GM10248 (cell line): ENCODE data around the gene PXDN.

Experiments
- CTCF ChIA-PET: fragments of 300-600 bp; sonication (Branson Sonifier 250); formaldehyde crosslinking; extraction: SDS; loops from one replicate; lab custom pipeline; 2021; ENCODE audit warnings: antibody characterized with exemption; lab: Yijun Ruan, JAX
- POLR2A ChIA-PET: fragments of 350-650 bp; sonication (Branson Sonifier 250); formaldehyde crosslinking; extraction: SDS; loops from one replicate; lab custom pipeline; 2020; ENCODE audit warnings: antibody characterized with exemption; lab: Yijun Ruan, JAX
- DNase-seq: peaks from one replicate; pipeline ENCODE4 v3.0.0; 2012; ENCODE audit errors: extremely low spot score
- TF ChIP-seq, protein P1 (sequence below): IDR thresholded peaks from 2 replicates; pipeline ENCODE4 v1.5.1; 2012; ENCODE audit warnings: mild to moderate bottlenecking, low read depth; ENCODE audit errors: extremely low read depth, missing control alignments, control extremely low read depth

Gene PXDN, protein sequence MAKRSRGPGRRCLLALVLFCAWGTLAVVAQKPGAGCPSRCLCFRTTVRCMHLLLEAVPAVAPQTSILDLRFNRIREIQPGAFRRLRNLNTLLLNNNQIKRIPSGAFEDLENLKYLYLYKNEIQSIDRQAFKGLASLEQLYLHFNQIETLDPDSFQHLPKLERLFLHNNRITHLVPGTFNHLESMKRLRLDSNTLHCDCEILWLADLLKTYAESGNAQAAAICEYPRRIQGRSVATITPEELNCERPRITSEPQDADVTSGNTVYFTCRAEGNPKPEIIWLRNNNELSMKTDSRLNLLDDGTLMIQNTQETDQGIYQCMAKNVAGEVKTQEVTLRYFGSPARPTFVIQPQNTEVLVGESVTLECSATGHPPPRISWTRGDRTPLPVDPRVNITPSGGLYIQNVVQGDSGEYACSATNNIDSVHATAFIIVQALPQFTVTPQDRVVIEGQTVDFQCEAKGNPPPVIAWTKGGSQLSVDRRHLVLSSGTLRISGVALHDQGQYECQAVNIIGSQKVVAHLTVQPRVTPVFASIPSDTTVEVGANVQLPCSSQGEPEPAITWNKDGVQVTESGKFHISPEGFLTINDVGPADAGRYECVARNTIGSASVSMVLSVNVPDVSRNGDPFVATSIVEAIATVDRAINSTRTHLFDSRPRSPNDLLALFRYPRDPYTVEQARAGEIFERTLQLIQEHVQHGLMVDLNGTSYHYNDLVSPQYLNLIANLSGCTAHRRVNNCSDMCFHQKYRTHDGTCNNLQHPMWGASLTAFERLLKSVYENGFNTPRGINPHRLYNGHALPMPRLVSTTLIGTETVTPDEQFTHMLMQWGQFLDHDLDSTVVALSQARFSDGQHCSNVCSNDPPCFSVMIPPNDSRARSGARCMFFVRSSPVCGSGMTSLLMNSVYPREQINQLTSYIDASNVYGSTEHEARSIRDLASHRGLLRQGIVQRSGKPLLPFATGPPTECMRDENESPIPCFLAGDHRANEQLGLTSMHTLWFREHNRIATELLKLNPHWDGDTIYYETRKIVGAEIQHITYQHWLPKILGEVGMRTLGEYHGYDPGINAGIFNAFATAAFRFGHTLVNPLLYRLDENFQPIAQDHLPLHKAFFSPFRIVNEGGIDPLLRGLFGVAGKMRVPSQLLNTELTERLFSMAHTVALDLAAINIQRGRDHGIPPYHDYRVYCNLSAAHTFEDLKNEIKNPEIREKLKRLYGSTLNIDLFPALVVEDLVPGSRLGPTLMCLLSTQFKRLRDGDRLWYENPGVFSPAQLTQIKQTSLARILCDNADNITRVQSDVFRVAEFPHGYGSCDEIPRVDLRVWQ (N-terminal part only)

DNA sequence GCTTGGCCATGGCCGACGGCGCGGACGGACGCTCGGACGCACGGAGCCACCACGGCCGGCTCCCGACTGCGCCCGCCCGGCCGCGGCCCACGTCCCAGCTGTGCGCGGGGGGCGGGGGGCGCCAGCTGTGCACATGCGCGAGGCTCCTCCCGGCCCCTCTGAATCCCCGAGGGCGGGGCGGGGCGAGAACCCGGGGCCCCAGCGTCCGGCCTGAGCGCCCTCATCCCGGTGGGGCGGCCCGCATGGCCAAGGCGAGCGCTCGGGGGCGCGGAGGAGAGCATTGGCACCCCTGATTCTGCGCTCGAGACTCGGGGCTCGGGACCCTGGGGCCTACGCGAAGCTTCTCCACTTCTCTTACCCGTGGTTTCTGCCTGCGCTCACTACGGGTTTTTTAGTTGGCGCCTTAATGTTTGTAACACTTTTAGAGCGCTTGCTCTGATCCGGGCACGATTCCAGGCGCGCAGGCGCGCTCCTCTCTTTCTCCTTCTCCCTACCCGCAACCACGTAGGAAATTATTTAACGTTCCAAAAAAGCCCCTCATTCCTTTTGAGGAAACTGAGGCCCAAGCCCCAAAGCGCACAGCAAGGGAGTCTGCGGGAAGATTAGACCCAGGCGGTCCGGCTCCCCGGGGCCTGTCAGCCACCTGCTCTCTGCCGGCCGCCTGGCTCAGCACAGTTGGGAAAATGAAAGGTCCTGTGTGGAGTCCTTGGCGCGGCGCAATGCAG lies at the start of gene PXDN:
Gene PXDN (minus strand): TSS at position 70 of the 725 bp plus-strand sequence. CDS start 60 bp downstream, at position 10.
- no peak for DNase-seq
- POLR2A ChIA-PET: no interaction called here
- CTCF ChIA-PET: no interaction called here
- TF ChIP-seq, protein P1, sequence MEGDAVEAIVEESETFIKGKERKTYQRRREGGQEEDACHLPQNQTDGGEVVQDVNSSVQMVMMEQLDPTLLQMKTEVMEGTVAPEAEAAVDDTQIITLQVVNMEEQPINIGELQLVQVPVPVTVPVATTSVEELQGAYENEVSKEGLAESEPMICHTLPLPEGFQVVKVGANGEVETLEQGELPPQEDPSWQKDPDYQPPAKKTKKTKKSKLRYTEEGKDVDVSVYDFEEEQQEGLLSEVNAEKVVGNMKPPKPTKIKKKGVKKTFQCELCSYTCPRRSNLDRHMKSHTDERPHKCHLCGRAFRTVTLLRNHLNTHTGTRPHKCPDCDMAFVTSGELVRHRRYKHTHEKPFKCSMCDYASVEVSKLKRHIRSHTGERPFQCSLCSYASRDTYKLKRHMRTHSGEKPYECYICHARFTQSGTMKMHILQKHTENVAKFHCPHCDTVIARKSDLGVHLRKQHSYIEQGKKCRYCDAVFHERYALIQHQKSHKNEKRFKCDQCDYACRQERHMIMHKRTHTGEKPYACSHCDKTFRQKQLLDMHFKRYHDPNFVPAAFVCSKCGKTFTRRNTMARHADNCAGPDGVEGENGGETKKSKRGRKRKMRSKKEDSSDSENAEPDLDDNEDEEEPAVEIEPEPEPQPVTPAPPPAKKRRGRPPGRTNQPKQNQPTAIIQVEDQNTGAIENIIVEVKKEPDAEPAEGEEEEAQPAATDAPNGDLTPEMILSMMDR: no peak

DNA sequence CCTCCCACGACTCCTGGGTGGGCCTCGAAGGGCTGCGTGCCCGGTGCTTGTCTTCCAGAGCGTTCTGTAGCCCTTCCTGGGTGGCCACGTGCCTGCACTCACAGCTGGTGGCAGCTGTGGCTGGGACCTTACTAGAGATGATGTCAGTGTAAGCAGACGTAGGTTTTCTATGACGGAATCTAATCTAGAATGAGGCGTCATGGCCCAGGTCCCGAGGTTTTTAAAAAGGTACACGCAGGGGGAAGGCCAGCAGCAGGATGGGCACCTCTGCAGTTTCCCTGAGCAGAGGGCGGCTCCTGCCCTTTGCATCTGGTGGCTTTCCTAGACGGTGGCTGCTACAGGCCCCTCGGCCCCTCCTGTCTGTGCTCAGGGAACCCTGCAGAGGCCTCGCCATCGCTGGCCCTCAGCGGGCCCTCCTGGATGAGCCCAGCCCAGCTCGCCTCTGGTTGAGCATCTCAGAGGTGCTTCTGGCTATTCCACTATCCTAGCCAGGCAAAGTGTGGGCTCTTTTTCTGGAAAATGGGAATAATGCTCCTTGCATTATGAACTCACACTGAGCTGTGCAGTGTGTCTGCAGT lies 49.6 kb upstream of the PXDN start:
- ChIA-PET CTCF (no interaction called here), POLR2A (no interaction called here)
- no peak for DNase-seq
- TF ChIP-seq, protein P1: no peak

DNA sequence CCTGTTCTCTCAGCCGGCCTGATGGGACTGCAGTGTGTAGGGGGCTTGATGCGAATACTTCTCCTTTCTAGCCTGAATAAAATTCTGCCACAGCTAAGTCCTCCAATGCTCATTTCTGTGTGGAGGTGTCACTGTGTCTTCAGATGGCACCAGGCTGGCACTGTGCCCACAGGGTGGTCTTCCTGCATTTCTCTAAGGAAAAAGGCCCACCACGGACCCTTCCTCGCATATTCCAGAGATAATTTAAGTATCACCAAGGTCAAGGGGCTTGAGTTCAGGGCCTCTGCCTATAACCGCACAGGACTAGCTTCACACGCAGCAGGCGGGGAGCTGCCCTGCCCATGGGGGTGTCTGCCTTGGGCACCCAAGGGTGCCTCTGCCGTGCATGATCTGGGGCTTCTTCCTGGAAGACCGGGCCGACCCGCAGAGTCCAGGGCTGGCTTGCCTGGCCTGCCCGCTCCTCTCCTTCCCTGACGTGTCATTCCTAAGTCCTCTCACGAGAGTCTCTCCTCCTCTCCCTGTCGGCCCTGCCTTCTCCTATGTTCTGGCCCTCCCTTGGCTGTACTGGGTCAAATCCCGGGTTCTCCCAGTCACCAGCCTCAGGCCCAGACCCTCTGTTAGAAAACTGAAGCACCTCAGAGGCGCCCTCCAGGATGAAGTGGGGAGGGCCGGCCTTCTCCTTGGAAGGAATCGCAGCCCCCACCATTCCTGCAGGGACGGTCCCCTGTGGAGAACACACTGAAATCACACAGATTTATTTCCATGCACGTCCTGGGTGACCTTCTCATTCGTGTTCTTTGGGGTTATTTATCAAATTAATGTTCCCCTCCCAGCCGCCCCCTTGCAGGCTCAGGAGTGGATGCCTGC lies 48.9 kb upstream of the PXDN start:
- no peak for DNase-seq
- TF ChIP-seq, protein P1: no peak
- ChIA-PET CTCF (no interaction called here), POLR2A (no interaction called here)

- CTCF ChIA-PET: interaction anchor here (1.5 kb wide), 1 partner anchor 26 kb away, joined by 4 read pairs; no protein-coding TSS in a partner anchor
- TF ChIP-seq, protein P1: no peak
- DNase-seq: no peak
- POLR2A ChIA-PET: no interaction called here
These were observed 47.5 kb upstream of the PXDN start for GRCh38 chr2:1791685-1792435.
